Activated effector memory CD4-positive, alpha-beta T cell treated with Interleukin-2 at 50 U/mL for 16 hours (primary cell): ENCODE results near the gene NFS1.

ENCODE experiments used
- DNase-seq: peaks from one replicate; pipeline ENCODE4 v3.0.0-alpha.2; 2020

NFS1 gene

DNA sequence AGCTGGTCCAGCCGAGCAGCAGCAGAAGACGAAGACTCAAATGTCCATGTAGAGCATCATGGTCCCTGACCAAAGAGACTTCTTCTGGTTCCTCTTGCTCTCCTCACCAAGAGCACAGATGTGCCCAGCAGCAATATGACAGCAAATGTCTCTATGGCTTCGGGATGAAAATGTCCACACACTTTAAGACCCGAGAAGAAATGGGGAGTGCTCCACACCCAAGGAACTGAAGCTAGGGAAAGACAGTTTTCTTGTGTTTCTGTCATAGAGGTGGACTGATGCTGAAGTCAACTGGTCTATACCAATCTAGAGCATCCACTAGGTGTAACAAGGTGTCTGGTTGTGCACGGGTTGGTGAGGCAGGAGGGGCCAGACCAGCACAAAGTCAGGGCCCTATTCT lies 29.9 kb downstream of the NFS1 start:
- DNase-seq: no peak

GRCh38 chr20:35665949-35666288 lies 33.2 kb downstream of the NFS1 start:
- no peak for DNase-seq

GRCh38 chr20:35664466-35665206 lies 34.5 kb downstream of the NFS1 start, which contains the start of the genes CPNE1 and RBM12:
CPNE1 (minus strand) TSS chr20:35664900; CDS start chr20:35632923, 31,977 bp downstream.
RBM12 (minus strand) TSS chr20:35664900; CDS start chr20:35655322, 9,578 bp downstream.
- peak; percentile 91 for DNase-seq

DNA sequence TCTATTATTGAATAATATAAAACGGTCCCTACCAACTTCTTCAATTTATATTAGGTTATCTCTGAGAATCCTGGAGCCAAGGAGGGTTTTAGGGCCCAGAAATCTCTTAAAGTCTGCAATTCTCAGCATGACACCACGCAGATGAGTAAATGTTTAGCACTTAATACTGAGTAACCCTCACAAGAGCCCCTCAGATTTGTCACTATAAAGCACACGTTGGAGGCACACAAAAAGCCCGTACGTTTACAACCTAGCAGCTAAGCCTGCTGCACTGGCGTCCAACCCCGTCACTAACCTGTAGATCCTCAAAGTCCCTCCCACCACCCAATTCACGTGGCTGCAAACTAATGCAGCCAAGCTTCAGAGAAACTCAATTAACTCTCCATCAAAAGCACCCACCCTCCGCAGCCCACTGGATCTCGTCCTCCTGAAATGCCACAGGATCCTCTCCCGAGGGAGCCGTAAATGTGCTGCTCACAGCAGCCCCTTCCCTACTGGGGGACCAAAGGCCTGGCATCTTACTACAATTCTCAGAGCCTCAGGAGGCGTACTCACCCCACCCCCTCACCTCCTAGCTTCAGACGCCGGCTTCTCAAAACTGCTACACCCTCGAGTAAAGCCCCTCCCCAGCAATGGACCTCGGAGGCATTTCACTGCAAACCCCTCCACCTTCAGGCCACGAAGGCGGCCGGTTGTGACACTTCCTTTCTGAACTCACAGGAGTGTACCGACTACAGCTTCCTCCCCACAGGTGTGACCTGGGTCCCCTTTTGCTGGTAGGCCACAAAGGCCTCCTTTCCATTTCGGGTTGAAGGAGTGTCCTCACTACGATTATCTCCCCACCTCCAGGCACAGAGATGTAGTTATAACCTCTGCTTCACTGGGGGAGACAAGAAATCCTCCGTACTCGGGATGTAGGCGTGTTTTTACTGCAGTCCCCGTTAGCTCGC lies 35.4 kb downstream of the NFS1 start:
- peak; percentile 56 for DNase-seq

DNA sequence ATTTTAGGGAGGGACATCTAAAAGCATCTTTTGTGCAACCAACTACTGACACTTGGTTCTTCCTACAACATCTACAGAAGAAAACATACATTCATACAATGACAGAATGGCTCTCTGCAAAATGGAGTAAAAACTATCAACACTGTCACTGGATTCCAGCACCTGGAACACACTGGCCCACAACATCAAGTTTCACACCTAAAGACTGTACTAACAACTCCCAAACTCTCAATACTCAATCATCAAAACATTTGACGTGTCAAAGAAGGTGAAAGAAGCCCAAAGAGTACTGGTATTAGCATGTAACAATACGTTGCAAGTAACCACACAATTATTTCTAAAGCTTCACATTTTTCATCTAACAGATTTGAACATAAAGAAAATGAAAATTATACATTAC lies 36.6 kb downstream of the NFS1 start:
- DNase-seq: no peak

DNA sequence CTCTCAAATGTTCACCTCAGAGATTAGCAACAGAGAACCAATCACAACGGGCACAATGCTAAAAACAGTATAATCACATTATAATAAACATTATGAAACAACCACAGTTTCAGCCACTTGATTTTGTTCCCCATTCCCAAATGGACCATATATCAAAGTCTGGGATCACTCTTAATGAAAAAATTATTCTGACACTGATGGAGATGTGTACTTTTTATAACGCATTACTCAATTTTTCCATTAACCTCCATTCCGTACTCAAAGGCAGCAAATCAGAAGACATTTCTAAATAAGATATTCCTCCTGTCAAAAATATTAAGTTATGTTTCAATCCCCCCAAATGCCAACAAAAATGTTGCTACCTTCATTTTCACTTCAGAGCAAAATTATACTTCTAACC lies 37.2 kb downstream of the NFS1 start:
- no peak for DNase-seq

DNA sequence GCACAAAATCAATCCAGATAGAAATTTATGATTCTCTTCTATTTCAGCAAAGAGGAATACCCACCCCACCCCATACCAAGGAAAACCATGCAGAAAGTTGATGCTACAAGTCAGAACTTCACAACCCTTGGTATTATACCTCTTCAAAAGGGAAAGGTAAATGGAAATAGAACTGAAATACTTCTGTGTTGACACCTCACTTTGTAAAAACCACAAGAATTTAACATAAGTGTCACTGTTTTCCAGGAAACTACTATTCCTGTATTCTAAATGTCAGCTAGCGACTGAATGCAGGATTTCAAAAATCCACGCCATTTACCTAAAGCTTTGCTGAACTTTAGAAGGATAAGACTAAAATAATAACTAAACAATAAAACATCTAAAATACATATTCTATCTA lies 38.1 kb downstream of the NFS1 start:
- DNase-seq: no peak

GRCh38 chr20:35660122-35660937 lies 38.8 kb downstream of the NFS1 start:
- no peak for DNase-seq

DNA sequence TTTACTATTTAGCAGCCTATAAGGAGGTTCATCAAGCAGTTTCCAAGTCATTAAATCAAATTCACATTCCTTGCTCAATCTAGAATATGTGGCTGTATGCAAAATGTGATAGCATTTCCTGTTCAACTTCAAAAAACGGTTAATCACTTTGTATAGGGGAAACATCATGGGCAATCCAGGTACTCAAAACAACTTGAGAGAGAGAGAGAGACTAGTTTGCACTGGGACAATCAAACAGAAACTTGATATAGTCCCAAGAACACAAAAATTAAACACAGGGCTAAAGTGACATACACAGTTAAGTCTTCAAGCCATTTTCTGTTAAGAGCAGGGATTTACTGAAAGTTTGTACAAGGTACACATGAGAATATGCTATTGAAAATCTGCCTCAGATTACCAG lies 41.9 kb downstream of the NFS1 start:
- DNase-seq: no peak

DNA sequence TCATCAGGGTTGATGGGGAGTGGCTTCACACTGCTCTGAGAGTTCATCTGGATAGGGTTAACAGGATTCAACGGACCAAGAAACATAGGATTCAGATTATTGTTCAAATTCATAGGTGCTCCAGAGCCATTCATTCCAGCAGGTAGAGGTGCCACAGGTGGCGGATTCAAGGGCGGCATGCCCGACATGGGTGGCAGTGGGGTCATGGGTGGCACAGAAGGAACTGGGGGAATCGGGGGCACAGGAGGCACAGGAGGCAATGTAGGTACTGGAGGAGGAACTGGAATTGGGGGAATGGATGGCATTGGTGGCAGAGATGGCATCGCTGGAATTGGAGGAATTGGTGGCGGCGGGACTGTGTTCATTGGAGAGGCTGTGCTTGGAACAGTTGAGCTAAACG lies 44.7 kb downstream of the NFS1 start:
- DNase-seq: no peak

DNA sequence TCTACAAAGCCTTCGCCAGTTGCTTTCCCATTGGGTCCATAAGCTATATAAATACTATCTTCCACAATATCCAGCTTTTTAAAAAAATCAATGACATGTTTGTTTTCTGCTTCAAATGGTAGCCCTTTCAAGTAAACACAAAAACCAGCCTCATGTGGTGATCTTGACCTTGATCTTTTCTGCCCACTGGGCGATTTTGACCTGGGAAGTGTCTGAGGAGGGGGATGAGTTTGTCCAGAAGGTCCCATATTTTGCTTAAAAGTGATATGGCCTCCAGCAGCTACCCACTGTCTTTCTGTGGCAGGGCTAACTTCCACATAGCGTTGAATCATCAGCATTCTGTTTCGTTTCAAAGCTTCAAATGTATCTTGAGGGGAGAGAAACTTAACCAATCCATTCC lies 45.3 kb downstream of the NFS1 start:
- no peak for DNase-seq

DNA sequence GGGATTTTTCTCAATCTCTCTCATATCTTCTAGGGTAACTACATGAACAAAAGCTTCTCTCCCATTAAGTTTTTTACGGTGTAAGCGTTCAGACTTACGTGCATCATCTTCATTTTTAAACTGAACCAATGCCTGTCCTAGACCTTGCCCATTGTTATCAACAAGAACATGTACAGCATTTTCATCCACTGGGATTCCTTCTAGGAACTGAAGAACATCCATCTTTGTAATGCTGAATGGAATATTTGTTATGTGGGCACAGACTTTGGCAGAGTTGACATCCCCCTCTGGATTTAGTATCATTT lies 45.8 kb downstream of the NFS1 start:
- DNase-seq: no peak

- DNase-seq: no peak
Observed at GRCh38 chr20:35652641-35653429, 46.3 kb downstream of the NFS1 start.

DNA sequence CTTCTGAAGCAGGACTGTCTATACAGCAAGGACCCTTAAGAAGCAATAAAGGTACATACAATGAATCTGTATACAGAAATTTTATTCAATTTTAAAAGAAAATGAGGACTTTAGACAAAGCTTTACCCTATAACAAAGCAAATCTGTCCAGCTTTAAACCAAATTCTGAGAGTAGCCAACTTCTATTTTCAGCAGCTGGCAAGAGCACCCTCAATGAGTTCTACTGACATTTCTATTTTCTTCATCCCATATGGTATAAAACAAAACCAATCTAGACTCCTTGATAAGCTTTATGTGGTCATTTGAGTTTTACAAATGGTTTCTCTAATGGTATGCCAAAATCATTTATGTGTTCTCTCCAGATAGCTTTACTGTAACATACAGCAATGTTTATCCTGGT lies 47.2 kb downstream of the NFS1 start:
- no peak for DNase-seq

DNA sequence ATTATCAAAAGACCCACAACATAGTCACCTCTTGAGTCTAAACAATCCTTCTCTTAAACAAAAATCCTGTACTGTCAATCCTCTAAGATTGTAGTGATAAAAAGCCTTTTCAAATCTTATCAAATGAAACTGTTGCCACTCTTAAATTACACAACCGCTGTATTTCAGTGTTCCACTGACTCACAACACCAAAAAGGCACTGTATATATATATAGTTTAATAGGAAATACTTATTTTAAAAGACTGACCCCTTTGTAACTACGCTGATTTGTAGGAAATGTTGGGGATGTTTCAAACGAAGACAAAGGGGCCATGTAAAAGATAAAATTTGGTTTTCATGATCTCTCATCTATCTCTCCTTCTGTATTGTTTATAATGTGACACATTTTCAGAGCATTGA lies 48.5 kb downstream of the NFS1 start:
- no peak for DNase-seq

DNA sequence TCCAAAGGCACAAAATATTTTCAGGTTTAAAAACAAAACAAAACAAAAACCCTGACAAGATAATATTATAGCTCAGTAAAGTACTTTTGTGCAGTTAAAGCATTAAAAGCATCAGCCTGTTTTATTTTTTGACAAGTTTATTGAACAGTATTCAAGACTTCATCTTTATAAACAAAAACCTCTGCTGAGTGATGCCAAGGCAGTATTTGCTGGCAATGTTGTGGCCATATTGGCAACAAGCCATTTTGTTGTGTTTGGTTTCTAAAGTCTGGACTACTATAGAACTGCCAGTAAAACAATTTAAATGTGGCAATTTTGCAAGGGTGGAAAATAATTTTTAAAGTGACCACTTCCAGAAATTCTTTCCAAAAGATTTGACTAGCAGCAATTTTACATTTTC lies 50.3 kb downstream of the NFS1 start:
- DNase-seq: no peak

- DNase-seq: no peak
Observed at GRCh38 chr20:35644806-35645205, 54.3 kb downstream of the NFS1 start.

DNA sequence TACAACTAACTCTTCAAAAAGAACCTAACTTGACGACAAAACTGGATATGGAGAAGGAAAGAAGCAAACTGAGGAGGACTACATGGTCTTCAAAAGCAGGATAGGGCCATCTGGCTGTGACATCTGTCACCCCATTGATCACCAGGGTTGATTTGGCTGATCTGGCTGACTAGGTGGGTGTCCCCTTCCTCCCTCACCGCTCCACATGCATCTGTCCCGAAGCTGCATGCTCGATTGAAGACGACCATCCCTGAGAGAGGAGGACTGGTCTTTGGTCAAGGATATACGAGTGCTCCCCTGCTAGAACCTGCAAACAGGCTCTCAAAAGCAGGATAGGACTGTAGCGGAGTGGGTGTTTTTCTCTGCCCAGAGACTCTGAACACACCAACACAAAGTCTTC lies 56.1 kb downstream of the NFS1 start:
- DNase-seq: no peak

GRCh38 chr20:35641743-35642142 lies 57.4 kb downstream of the NFS1 start:
- DNase-seq: no peak

- no peak for DNase-seq
Observed at GRCh38 chr20:35640724-35641123, 58.4 kb downstream of the NFS1 start.

- no peak for DNase-seq
Observed at GRCh38 chr20:35638751-35639150, 60.4 kb downstream of the NFS1 start.

- no peak for DNase-seq
Observed at GRCh38 chr20:35637276-35637675, 61.9 kb downstream of the NFS1 start.

DNA sequence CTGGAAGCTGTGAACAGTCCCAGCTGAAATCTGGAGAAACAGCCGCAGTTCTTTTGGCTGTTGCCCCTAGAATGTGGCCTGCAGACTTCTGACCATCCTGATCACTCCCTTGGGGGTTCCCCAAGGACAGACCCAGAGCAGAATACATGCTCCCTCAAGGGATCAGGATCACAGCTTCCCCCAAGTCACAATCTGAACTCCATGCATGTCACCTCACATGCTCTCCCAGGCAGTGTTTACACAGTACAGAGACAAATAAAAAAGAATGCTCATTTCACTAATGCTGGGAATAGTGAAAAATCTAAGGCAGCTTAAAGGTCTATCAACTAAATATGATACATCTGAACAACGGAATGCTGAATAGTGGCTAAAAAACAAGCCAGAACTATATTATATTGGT lies 63.1 kb downstream of the NFS1 start:
- DNase-seq: no peak
